ENCODE data around the gene ASIC4.

GRCh38 chr2:219476652-219477151, 37.6 kb upstream of the ASIC4 start:
- no peak for TF ChIP-seq POLR2AphosphoS5 (IDR thresholded peaks at IDR 0.05; ENCODE audit: low read depth, low read length)
- TF ChIP-seq MAX (IDR thresholded peaks at IDR 0.05), result no peak
